Calu3 (cell line): ENCODE measurements around the gene LRP2. TPM values are rescaled to one million over a fixed set of nuclear protein-coding genes. Genes with fewer than 3 reads are reported as not detected.

ENCODE experiments used
- BruUV-seq: library from RNA; stranded (reverse); fragments of 400-500 nt; replicated peaks from 2 replicates; lab custom pipeline; 2021; lab: Mats Ljungman, UMichigan
- CTCF ChIA-PET: fragments of 300-600 bp; sonication (Branson Sonifier 250); formaldehyde crosslinking; loops from one replicate; lab custom pipeline; 2022; ENCODE audit warnings: antibody characterized with exemption; lab: Charles Lee
- DNase-seq: peaks from one replicate; pipeline ENCODE4 v3.0.0; 2022
- H3K27ac Mint-ChIP-seq: one replicate; pipeline ENCODE4 v1.8.0; 2022; ENCODE audit warnings: mixed read lengths; ENCODE audit not compliant: unreplicated experiment
- H3K27me3 Mint-ChIP-seq: one replicate; pipeline ENCODE4 v1.8.0; 2022; ENCODE audit warnings: mixed read lengths; ENCODE audit not compliant: unreplicated experiment
- H3K36me3 Mint-ChIP-seq: one replicate; pipeline ENCODE4 v1.8.0; 2022; ENCODE audit warnings: mild to moderate bottlenecking, moderate library complexity, mixed read lengths; ENCODE audit not compliant: insufficient read depth, unreplicated experiment
- H3K4me1 Mint-ChIP-seq: one replicate; pipeline ENCODE4 v1.8.0; 2022; ENCODE audit warnings: mild to moderate bottlenecking, low read depth, mixed read lengths; ENCODE audit not compliant: unreplicated experiment
- H3K4me3 Mint-ChIP-seq: one replicate; pipeline ENCODE4 v1.8.0; 2022; ENCODE audit warnings: mild to moderate bottlenecking, low read depth, moderate library complexity, mixed read lengths; ENCODE audit not compliant: unreplicated experiment
- H3K9me3 Mint-ChIP-seq: one replicate; pipeline ENCODE4 v1.8.0; 2022; ENCODE audit warnings: low read depth, mixed read lengths; ENCODE audit not compliant: unreplicated experiment
- intact Hi-C: fragments of 100-400 bp; cut with micrococcal nuclease; formaldehyde crosslinking; loops from one replicate; pipeline ENCODE4 v1.10.0; 2022; ENCODE audit not compliant: unreplicated experiment
- total RNA-seq: library from RNA; stranded (reverse); gene quantifications from 2 replicates; pipeline ENCODE4 v1.2.3, GENCODE V29; 2022
- TF ChIP-seq, protein P1 (sequence below): fragments of 200-600 bp; IDR thresholded peaks from one replicate; pipeline ENCODE4 v1.8.0; 2022; ENCODE audit warnings: antibody characterized with exemption; ENCODE audit not compliant: unreplicated experiment

Gene LRP2
- total RNA-seq, 1 experiment from 2014 or later: 0.66 TPM

DNA sequence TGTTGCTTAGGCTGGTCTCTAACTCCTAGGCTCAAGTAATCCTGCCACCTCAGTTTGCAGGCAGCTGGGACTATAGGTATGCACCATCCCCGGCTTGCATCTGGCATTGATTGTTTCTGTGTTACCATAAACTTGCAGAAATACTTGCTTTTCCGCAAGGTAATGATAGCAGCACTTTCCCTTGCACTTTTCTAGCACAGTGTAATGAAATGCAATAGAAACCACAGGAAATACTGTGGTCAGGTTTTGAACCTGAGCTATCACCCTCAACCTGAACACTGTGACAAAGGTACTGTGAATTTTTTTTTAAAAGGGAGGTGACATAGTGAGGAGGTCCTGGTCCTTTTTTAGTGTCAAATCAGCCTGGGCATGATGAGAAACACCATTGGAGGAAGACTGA, 254.7 kb downstream of the LRP2 start:
- H3K4me1 Mint-ChIP-seq: peaks cover 19% of the 10 kb centered on the region
- peak; percentile 23 for DNase-seq
- BruUV-seq: no TSS peak
- no peaks in the 10 kb centered on the region for H3K27me3 Mint-ChIP-seq
- CTCF ChIA-PET: interaction anchor here (1.0 to 1.1 kb wide), 2 partner anchors 12 to 24 kb away, joined by 3 to 5 read pairs; no protein-coding TSS in a partner anchor
- H3K4me3 Mint-ChIP-seq: no peak overlapping the region
- no peak overlapping the region for H3K27ac Mint-ChIP-seq
- intact Hi-C loops: loop anchor here (2.0 kb wide), 1 partner anchor 147 kb away; no protein-coding TSS in a partner anchor
- H3K9me3 Mint-ChIP-seq: no peaks in the 10 kb centered on the region
- TF ChIP-seq, protein P1, sequence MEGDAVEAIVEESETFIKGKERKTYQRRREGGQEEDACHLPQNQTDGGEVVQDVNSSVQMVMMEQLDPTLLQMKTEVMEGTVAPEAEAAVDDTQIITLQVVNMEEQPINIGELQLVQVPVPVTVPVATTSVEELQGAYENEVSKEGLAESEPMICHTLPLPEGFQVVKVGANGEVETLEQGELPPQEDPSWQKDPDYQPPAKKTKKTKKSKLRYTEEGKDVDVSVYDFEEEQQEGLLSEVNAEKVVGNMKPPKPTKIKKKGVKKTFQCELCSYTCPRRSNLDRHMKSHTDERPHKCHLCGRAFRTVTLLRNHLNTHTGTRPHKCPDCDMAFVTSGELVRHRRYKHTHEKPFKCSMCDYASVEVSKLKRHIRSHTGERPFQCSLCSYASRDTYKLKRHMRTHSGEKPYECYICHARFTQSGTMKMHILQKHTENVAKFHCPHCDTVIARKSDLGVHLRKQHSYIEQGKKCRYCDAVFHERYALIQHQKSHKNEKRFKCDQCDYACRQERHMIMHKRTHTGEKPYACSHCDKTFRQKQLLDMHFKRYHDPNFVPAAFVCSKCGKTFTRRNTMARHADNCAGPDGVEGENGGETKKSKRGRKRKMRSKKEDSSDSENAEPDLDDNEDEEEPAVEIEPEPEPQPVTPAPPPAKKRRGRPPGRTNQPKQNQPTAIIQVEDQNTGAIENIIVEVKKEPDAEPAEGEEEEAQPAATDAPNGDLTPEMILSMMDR: no peak
- no peaks in the 10 kb centered on the region for H3K36me3 Mint-ChIP-seq

DNA sequence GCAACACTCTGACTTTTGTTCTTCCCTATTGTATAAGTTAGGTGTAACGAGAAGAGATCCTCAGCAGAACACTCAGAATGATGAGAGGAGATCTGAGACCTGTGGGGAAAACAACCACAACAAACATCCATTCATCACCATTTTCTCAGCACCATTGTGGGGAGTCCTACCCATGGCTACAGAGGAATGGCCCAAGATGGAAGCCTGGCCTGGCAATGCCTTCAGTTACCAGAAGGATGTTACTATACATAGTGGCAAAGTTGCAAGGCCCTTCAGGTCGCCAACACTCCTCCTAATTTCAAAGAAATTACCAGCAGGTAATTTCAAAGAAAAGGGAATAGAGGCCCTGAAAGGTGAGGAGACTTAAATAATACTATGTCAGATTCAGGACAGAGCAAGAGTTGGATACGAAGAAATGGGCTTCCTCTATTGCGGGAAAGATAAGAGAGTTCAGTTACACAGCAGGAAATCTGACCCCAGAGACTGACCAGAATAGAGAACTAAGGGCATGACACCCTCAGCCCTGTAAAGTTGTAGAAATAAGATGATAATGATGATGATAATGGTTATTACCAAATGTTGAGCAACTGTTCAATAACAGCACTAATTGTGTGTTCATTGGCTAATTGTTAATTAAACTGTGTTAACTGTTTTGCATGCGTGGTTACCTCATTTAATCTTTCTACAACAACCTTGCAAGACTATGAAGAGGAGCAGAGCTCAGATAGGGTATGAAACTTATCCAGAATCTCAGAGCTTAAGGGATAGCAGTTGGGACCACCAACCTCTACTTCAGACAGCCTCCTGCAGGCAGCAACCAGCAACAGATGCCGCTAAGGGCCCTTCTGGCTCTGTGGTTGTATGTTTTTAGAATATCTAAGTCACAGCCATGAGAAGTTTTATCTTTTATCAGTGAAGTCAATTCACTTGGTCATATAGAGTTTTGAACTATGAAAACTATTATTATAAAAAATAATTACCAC, 255.5 kb downstream of the LRP2 start:
- Mint-ChIP-seq H3K27ac (no peak overlapping the region), H3K9me3 (no peaks in the 10 kb centered on the region), H3K27me3 (no peaks in the 10 kb centered on the region), H3K4me1 (peaks cover 19% of the 10 kb centered on the region), H3K4me3 (no peak overlapping the region), H3K36me3 (no peaks in the 10 kb centered on the region)
- DNase-seq: no peak
- CTCF ChIA-PET: interaction anchor here (1.0 kb wide), 1 partner anchor 25 kb away, joined by 5 read pairs; no protein-coding TSS in a partner anchor
- intact Hi-C loops: no loop called here
- TF ChIP-seq, protein P1: no peak
- BruUV-seq: no TSS peak

DNA sequence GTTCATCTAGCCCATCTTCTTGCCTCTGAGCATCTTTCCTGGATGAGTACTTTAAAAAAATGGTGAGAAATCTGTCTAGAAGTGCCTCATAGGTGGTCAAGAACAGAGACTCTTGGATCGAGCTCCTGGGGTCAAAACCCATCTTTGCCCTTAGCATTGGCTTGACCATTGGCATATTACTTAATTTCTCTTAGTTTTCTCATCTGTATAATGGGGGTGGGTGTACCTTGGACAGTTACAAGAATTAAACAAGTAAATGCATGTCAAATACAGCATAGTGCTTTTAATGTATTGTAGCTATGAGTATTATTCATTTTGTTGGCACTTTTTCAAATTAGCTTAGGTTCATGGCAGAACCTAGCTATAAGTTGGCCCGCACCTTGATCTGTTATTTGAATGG, 256.2 kb downstream of the LRP2 start:
- no peak overlapping the region for H3K27ac Mint-ChIP-seq
- no peaks in the 10 kb centered on the region for H3K36me3 Mint-ChIP-seq
- CTCF ChIA-PET: no interaction called here
- peaks cover 19% of the 10 kb centered on the region for H3K4me1 Mint-ChIP-seq
- no peak overlapping the region for H3K4me3 Mint-ChIP-seq
- TF ChIP-seq, protein P1: no peak
- intact Hi-C loops: no loop called here
- H3K27me3 Mint-ChIP-seq: no peaks in the 10 kb centered on the region
- no peak for DNase-seq
- H3K9me3 Mint-ChIP-seq: no peaks in the 10 kb centered on the region
- BruUV-seq: no TSS peak

DNA sequence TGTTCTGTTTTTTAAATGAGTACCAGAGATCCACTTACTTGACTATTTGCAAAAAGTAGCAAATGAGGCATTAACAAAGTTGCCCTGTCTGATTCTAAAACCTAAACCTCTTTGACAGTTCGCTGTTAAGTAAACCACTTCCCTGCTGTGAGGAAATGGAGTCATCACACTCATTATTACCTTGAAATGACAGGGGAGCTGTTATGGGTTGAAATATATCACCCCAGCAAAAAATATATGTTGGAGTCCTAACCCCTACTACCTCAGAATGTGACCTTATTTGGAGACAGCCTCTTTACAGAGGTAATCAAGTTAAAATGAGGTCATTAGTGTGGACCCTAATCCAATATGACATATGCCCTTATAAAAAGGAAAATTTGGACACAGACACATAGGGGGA, 256.9 kb downstream of the LRP2 start:
- TF ChIP-seq, protein P1: no peak
- Mint-ChIP-seq H3K27ac (no peak overlapping the region), H3K4me3 (no peak overlapping the region), H3K9me3 (no peaks in the 10 kb centered on the region), H3K27me3 (no peaks in the 10 kb centered on the region), H3K4me1 (peaks cover 19% of the 10 kb centered on the region), H3K36me3 (no peaks in the 10 kb centered on the region)
- DNase-seq: no peak
- CTCF ChIA-PET: no interaction called here
- intact Hi-C loops: loop anchor here (2.0 kb wide), 1 partner anchor 285 kb away; no protein-coding TSS in a partner anchor
- no TSS peak for BruUV-seq
